CD4-positive, alpha-beta T cell (primary cell): ENCODE results near the gene ZNF835. TPM values are rescaled to one million over a fixed set of nuclear protein-coding genes. Genes with fewer than 3 reads are reported as not detected.

ENCODE experiments used
- ATAC-seq: fragments of 200-7000 bp; cut with Tn5 transposase; one replicate; pipeline ENCODE4 v1.10.0; 2022; ENCODE audit warnings: mild to moderate bottlenecking; ENCODE audit not compliant: poor library complexity
- CTCF ChIA-PET: fragments of 350-600 bp; sonication (Branson Sonifier 250); formaldehyde crosslinking; loops from one replicate; lab custom pipeline; 2021; ENCODE audit warnings: antibody characterized with exemption, inconsistent platforms; lab: Charles Lee
- POLR2A ChIA-PET: fragments of 350-600 bp; sonication (Branson Sonifier 250); formaldehyde crosslinking; loops from one replicate; lab custom pipeline; 2021; ENCODE audit warnings: antibody characterized with exemption, inconsistent platforms; lab: Charles Lee
- DNase-seq, 14 experiments: peaks; one replicate each; pipeline ENCODE4 v3.0.0-alpha.2; 2013 to 2020; ENCODE audit warnings: mixed read lengths in 2 of 14
- H3K27ac ChIP-seq, 2 donors: one replicate each; pipeline versions ENCODE4 v1.5.1 to v1.7.0; 2013; ENCODE audit warnings: low read length in 2 of 2, low read depth in 1 of 2, mild to moderate bottlenecking in 1 of 2
- H3K27me3 ChIP-seq, 2 experiments: 1 replicate in 1 of 2; 2 replicates in 1 of 2; pipeline versions ENCODE4 v1.6.1 to v1.7.0; 2013; ENCODE audit warnings: low read length in 2 of 2, control low read depth in 1 of 2, mild to moderate bottlenecking in 1 of 2, moderate library complexity in 1 of 2; ENCODE audit not compliant: insufficient read depth in 2 of 2, control insufficient read depth in 1 of 2
- H3K36me3 ChIP-seq: one replicate; pipeline ENCODE4 v1.6.1; 2013; ENCODE audit warnings: low read length, control low read depth; ENCODE audit not compliant: insufficient read depth
- H3K4me1 ChIP-seq: one replicate; pipeline ENCODE4 v1.6.1; 2013; ENCODE audit warnings: low read length, control low read depth; ENCODE audit not compliant: insufficient read depth
- H3K4me3 ChIP-seq: one replicate; pipeline ENCODE4 v1.5.1; 2013; ENCODE audit warnings: mild to moderate bottlenecking, low read length, moderate library complexity
- H3K9me3 ChIP-seq, 2 experiments: 1 replicate in 1 of 2; 2 replicates in 1 of 2; pipeline versions ENCODE4 v1.6.1 to v1.7.0; 2013; ENCODE audit warnings: low read length in 2 of 2, mild to moderate bottlenecking in 2 of 2, control low read depth in 1 of 2, moderate library complexity in 1 of 2; ENCODE audit not compliant: control insufficient read depth in 1 of 2, insufficient read depth in 1 of 2
- H3K27ac Mint-ChIP-seq: one replicate; pipeline ENCODE4 v1.8.0; 2020; ENCODE audit warnings: mixed read lengths
- H3K27me3 Mint-ChIP-seq: one replicate; pipeline ENCODE4 v1.8.0; 2021; ENCODE audit warnings: mixed read lengths
- H3K36me3 Mint-ChIP-seq: one replicate; pipeline ENCODE4 v1.8.0; 2021; ENCODE audit warnings: low read depth, mixed read lengths
- H3K4me1 Mint-ChIP-seq: one replicate; pipeline ENCODE4 v1.8.0; 2021; ENCODE audit warnings: low read depth, mixed read lengths
- H3K4me3 Mint-ChIP-seq: one replicate; pipeline ENCODE4 v1.8.0; 2020; ENCODE audit warnings: mild to moderate bottlenecking, mixed read lengths
- H3K9me3 Mint-ChIP-seq: one replicate; pipeline ENCODE4 v1.8.0; 2020; ENCODE audit warnings: mixed read lengths
- CTCF ChIP-seq: fragments of 200-600 bp; IDR thresholded peaks from one replicate; pipeline ENCODE4 v1.8.0; 2022; ENCODE audit warnings: antibody characterized with exemption, mild to moderate bottlenecking
- intact Hi-C, 2 experiments: fragments of 100-400 bp; cut with DNase I in 1 of 2; cut with micrococcal nuclease in 1 of 2; formaldehyde crosslinking; loops; one replicate each; pipeline versions ENCODE4 v1.15.1 to v1.9.0; 2023 to 2025; cut with DNase I, micrococcal nuclease
- total RNA-seq, 174 experiments: library from RNA in 2 of 174; stranded (reverse) in 2 of 174; gene quantifications; one replicate each; pipeline ENCODE4 v1.2.3 and lab custom pipeline; 2021 to 2026

ZNF835 gene
- total RNA-seq, 2 experiments from 2014 or later = 0.82 to 1.1 TPM

DNA sequence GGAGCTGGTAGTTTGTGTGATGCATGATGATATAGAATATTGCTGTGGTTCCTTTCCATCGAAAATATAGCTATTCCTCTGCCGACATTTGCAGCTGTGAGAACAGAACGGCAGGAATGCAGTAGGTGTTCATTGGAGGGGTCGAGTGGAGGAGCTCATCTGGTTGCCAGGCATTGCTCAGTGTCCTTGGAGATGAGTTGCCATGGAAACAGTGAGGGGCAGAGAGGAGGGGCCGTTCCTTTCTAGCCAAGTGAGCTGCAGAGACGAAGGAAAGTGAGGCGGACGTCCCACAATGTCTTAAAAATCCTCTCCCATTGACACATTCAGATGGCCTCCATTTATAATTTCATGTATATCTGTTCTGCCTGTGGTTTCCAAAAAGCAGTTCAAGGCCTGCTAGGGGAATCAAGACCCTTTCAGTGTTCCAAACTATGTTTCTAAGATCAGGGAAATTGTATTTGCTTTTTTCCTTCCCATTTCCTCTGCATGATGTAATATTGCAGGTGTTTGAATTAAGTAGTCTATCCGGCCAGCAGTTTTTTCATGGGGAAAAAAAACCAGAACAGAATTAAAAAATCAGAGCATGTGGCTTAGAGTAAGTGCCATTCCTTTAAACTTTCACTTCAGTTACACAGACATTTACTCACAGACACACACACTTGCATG is 41.2 kb upstream of the ZNF835 start:
- ATAC-seq = no peak
- TF ChIP-seq CTCF = no peak
- no peaks in the 10 kb centered on the region for H3K4me1 ChIP-seq
- H3K27ac Mint-ChIP-seq = no peak overlapping the region
- DNase-seq = no peak
- no peak overlapping the region for H3K4me3 ChIP-seq
- no peaks in the 10 kb centered on the region for H3K4me1 Mint-ChIP-seq
- H3K4me3 Mint-ChIP-seq = no peak overlapping the region
- H3K36me3 Mint-ChIP-seq = peaks cover 46% of the 10 kb centered on the region
- H3K36me3 ChIP-seq = no peaks in the 10 kb centered on the region
- CTCF ChIA-PET = no interaction called here
- intact Hi-C loops = no loop called here
- no peaks in the 10 kb centered on the region for H3K27me3 ChIP-seq
- peaks cover 10 to 51% of the 10 kb centered on the region in 2 experiments for H3K9me3 ChIP-seq
- peaks cover 16% of the 10 kb centered on the region for H3K9me3 Mint-ChIP-seq
- POLR2A ChIA-PET = no interaction called here
- no peak overlapping the region for H3K27ac ChIP-seq
- no peaks in the 10 kb centered on the region for H3K27me3 Mint-ChIP-seq

DNA sequence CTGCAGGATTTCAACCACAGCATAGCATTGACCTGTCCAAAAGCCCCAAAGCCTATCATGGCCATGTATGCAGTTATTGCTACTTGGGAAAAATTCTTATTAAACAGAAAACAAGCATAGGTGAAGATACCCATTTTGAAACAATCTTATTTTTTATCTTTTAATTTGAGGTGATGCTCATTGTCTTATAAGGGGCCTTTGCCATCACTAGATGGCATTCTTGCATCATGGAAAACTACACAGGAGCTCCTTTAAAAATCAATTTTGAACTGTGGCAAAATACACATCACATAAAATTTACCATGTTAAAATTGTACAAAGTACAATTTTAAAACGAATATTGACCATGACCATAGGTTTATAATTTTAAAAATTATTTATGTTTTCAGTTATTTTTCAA is 38.9 kb upstream of the ZNF835 start:
- Mint-ChIP-seq H3K4me1 (no peaks in the 10 kb centered on the region), H3K27ac (no peak overlapping the region), H3K4me3 (no peak overlapping the region), H3K36me3 (peaks cover 33% of the 10 kb centered on the region), H3K27me3 (no peaks in the 10 kb centered on the region), H3K9me3 (peaks cover 19% of the 10 kb centered on the region)
- no peak overlapping the region for H3K27ac ChIP-seq
- H3K4me1 ChIP-seq = no peaks in the 10 kb centered on the region
- no peaks in the 10 kb centered on the region for H3K27me3 ChIP-seq
- no peak for TF ChIP-seq CTCF
- DNase-seq = no peak
- ChIA-PET POLR2A (no interaction called here), CTCF (no interaction called here)
- no peak overlapping the region for H3K4me3 ChIP-seq
- H3K36me3 ChIP-seq = no peaks in the 10 kb centered on the region
- ATAC-seq = no peak
- intact Hi-C loops = no loop called here
- H3K9me3 ChIP-seq = peaks cover 11 to 33% of the 10 kb centered on the region in 2 experiments

DNA sequence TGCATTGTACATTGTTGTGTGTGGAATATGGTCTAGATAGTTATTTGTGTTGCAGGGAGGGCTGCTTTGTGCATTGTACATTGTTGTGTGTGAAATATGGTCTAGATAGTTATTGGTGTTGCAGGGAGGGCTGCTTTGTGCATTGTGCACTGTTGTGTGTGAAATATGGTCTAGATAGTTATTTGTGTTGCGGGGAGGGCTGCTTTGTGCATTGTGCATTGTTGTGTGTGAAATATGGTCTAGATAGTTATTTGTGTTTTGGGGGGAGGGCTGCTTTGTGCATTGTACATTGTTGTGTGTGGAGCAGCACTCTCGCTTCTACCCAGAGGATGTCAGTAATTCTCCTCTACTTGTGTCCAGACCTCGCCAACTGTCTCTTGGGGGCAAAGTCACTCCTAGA is 36.3 kb upstream of the ZNF835 start:
- ChIA-PET POLR2A (no interaction called here), CTCF (no interaction called here)
- Mint-ChIP-seq H3K9me3 (peaks cover 19% of the 10 kb centered on the region), H3K27me3 (no peaks in the 10 kb centered on the region), H3K36me3 (peaks cover 27% of the 10 kb centered on the region), H3K27ac (no peak overlapping the region), H3K4me3 (no peak overlapping the region), H3K4me1 (no peaks in the 10 kb centered on the region)
- no peak overlapping the region for H3K27ac ChIP-seq
- H3K36me3 ChIP-seq = no peaks in the 10 kb centered on the region
- ATAC-seq = no peak
- no peak for DNase-seq
- H3K27me3 ChIP-seq = no peaks in the 10 kb centered on the region
- H3K9me3 ChIP-seq = peaks cover 14 to 17% of the 10 kb centered on the region in 2 experiments
- no peak overlapping the region for H3K4me3 ChIP-seq
- H3K4me1 ChIP-seq = no peaks in the 10 kb centered on the region
- no peak for TF ChIP-seq CTCF
- intact Hi-C loops = no loop called here
